ENCODE data around the gene PAPOLG. TPM values are rescaled to one million over a fixed set of nuclear protein-coding genes. Genes with fewer than 3 reads are reported as not detected.
"Not testable (repeated sequence)": the region's sequence is repeated elsewhere in the genome, so short reads cannot be mapped to it uniquely, and the experiment has no call there.

The PAPOLG gene
- total RNA-seq, 1 donor from 2014 or later = 2.9 TPM

GRCh38 chr2:60821587-60822302, 65.7 kb downstream of the PAPOLG start:
- ATAC-seq = no peak
- no peak for DNase-seq (ENCODE audit: low spot score)

DNA sequence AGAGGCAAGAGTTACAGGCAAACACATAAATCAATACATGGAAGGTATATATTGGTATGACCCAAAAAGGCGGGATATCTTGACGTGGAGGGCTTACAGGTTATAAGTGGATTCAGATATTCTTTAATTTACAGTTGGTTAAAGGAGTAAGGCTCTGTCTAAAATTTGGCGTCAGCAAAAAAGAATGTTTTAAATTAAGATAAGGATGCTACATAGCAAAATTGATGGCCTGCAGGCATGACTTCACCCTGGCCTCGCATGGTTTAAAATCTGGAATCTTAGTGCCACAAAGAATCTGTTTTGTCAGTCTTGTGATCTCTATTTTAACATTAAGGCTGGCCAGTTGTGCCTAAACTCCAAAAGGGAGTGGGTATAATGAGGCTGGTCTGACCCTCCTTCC, 66.9 kb downstream of the PAPOLG start:
- ATAC-seq = no peak
- DNase-seq (ENCODE audit: low spot score) = no peak

DNA sequence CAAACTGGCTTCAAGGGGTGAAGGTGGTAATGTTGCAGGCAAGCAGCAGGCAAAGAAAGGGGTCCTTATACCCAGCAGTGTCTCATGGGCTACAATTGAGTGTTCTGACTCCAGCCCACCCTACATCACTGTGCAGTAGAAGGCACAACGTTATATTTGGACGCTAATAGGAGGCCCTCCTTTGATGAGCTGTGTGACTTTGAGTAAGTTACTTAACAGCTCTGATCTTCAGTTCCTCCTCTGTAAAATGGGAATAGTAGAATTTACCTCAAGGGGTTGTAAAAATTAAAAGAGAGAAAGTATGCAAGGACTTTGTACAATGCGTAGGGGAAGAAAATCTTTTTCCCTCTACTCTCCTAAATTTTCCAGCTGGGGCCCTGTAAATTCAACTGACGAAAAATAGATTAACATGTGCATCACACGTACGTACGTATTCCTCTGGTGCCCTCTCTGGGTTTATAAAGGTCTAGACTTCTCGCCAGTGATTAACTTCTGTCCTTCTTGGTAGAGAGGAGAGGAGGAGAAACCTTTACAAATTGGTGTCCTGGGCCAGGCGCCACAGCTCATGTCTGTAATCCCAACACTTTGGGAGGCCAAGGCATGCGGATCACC, 67.7 kb downstream of the PAPOLG start:
- ATAC-seq = no peak

GRCh38 chr2:60825666-60826065, 69.6 kb downstream of the PAPOLG start:
- ATAC-seq = no peak

More for the DNA sequence above, 67.7 kb downstream of the PAPOLG start:
- no peak for DNase-seq (ENCODE audit: low spot score)

DNA sequence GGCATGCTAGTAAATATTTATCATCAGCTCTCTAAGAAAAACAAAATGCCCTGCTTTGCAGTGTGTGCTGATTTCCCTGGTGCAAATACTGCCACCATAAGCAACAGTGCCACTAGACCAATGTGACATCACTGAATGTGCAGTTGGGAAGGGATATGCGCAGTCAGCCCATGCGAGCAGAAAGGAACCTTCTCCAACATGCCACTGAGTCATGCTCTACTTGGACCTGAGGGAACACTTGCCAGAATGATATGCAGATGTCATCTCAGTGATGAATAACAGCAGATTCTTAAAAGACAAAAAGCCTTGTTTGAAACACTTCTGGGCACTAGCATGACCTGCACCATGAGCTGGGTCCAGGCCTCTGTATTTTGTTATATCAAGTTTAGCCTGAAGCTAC, 70.0 kb downstream of the PAPOLG start:
- no peak for ATAC-seq

More at GRCh38 chr2:60825666-60826065, 69.6 kb downstream of the PAPOLG start:
- DNase-seq (ENCODE audit: low spot score) = no peak

DNA sequence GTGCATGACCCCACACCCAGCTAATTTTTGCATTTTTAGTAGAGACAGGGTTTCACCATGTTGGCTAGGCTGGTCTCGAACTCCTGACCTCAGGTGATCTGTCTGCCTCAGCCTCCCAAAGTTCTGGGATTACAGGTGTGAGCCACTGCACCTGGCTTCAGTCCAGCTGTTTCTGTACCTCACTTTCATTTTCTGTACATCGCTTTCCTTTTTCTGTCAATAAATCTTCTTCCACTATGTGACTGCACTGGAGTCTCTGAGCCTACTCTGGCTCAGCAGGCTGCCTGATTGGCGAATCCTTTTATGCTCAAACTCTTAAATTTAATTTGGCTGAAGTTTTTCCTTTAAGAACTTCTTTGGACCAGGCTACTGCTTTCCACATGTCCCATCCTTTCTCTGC, 70.8 kb downstream of the PAPOLG start:
- not testable (repeated sequence) for ATAC-seq

More for the DNA sequence above, 70.0 kb downstream of the PAPOLG start:
- DNase-seq (ENCODE audit: low spot score) = no peak

DNA sequence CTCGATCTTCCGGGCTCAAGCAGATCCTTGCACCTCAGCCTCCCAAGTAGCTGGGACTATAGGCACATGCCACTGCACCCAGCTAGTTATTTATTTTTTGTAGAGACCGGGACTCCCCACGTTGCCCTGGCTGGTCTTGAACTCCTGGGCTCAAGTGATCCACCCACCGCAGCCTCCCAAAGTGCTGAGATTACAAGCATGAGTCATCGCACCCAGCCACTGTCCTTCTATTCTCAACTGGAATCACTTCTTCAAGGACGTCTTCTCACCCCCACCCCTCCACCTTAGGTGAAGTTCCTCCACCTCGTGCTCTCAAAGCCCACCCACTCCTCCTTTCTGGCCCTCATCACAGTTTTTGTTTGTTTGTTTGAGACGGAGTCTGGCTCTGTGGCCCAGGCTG, 71.3 kb downstream of the PAPOLG start:
- ATAC-seq = no peak
- DNase-seq (ENCODE audit: low spot score) = no peak

More for the DNA sequence above, 70.8 kb downstream of the PAPOLG start:
- DNase-seq (ENCODE audit: low spot score) = not testable (repeated sequence)

DNA sequence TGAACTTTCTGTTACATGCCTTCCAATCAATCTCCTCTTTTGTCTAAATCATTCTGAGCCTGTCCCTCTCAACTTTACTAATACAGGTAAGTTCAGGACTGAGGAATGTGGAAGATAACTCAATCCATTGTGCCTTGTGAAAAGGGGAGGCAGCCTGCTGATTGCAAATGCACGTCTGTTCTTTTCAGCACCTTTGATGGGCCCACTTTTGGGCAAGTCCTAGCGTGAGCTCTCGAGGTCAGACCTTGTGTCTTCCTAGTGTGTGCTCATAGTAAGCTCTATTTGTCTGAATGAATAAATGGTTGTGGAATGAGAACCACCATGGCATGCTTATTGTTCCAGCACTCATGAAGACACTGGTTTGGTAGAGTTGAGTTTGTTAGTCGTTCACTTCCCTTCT, 74.9 kb downstream of the PAPOLG start:
- ATAC-seq (no peak), DNase-seq (ENCODE audit: low spot score) (no peak)

GRCh38 chr2:60831921-60832320, 75.9 kb downstream of the PAPOLG start:
- ATAC-seq = no peak
- DNase-seq (ENCODE audit: low spot score) = no peak

DNA sequence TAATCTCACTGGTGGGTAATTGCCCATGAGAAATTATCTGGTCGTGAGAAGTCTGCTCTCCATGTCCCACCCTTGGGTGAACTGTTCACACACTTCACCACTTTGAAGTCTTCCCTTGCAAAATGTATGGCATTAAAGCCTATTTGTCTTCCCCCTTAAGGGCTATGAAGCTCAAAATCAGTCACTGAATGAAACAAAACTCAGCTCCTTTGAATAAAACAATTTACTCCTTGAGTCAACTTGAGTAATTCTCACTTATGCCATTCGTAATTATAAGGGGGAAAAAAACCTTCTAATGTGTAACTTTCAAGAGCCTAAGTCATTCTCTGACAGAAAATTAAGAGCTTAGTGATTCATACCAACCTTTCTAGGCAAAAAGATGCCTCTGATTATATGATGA, 76.6 kb downstream of the PAPOLG start:
- no peak for ATAC-seq
- DNase-seq (ENCODE audit: low spot score) = no peak

- DNase-seq (ENCODE audit: low spot score) = no peak
- no peak for ATAC-seq
Observed at GRCh38 chr2:60834270-60834717, 78.2 kb downstream of the PAPOLG start.

DNA sequence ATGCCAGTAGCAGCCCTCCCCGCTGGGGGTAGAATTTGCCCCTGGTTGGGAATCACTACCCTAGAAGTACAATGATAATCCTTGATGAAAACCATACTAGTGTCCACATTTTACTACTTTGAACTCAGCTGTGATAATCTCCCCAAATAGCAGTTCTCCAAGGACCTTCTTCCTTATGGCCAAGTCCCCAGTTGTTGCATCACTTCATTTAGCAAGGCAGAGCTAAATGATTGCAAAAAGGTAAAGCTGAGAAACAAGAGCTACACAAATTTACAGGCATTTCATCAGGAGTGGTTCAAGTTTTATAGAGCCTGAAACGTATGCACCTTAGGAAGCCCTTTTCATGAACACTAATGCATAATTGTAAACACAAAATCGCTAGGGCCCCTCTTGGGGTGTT, 80.4 kb downstream of the PAPOLG start:
- DNase-seq (ENCODE audit: low spot score) (no peak), ATAC-seq (no peak)

DNA sequence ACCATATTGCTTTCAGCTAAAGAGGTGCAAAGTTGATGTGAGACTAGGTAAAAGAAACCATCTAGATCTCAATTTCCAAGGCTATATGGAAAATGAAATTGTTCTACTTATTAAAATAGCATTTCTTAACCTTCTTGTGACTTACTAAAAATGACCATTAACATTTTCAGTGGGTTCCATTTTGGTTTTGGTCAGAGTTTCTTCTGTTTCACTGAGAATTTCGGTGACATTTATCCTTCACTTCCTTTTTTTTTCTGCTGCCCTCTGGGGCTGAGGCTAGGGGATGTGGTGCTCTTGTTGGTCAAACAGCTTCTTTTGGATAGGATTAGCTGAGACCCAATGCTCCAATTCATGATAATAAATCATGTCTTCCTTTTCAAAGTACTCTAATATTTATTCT, 81.1 kb downstream of the PAPOLG start:
- ATAC-seq (no peak), DNase-seq (ENCODE audit: low spot score) (no peak)

DNA sequence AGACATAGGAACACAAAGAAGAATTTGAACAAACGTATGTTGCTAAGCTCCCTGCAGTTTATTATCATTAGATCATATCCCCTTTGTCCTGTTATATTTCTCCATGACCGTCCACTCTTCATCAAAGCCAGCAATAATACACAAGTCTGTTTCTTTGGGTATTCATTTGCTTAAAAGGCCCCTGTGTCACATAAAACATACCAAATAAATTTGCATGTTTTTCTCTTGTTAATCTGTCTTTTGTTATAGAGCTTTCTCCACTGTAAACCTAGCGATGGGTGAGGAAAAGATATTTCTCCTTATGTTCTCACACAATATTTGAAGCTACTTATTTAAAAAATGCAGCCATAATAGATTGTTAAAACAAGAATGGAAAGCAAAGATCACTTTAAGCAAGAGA, 82.4 kb downstream of the PAPOLG start:
- DNase-seq (ENCODE audit: low spot score) (no peak), ATAC-seq (no peak)

DNA sequence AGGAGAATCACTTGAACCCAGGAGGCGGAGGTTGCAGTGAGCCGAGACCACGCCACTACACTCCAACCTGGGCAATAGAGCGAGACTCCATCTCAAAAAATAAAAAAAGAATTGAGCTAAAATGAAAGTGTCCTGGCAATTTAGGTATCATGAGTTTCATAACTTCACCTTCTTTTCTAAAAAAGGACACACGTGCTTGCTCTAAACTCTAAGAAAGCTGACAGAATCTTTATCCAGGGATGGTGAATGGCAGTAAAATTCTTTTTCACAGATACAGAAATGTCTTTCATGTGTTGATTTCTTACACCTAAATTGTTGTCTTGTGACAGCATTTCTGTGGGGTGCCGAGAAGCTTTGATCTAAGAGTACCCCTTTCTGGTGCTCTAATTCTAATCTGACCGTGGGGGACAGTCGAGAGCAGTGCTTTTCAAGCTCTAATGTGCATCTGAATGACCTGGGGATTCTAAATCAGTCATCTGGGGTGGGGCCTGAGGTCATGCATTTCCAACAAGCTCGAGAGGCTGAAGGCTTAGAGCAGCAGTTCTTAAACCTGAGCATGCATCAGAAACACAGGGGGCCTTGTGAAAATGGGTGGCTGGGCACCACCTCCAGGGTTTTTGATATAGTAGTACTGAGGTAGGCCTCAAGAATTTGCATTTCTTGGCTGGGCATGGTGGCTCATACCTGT, 83.2 kb downstream of the PAPOLG start:
- no peak for DNase-seq (ENCODE audit: low spot score)
- no peak for ATAC-seq

- ATAC-seq (no peak), DNase-seq (ENCODE audit: low spot score) (no peak)
Observed at GRCh38 chr2:60840880-60841279, 84.8 kb downstream of the PAPOLG start.

DNA sequence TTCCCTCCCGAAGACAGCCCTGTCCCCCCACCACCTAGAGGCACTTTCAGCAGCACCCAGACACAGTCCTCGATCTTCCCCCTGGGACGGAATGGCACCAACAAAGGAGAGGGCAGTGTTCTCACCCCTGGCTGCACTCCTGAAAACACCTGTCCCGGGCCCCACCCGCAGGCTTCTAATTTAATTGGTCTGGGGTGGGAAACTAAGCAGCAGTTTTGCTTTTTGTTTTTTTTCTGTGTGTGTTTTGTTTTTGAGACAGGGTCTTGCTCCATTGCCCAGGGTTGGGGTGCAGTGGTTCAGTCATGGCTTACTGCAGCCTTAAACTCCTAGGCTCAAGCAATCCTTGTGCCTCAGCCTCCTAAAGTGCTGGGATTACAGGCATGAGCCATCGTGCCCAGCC, 86.9 kb downstream of the PAPOLG start:
- ATAC-seq = no peak
- DNase-seq (ENCODE audit: low spot score) = no peak

DNA sequence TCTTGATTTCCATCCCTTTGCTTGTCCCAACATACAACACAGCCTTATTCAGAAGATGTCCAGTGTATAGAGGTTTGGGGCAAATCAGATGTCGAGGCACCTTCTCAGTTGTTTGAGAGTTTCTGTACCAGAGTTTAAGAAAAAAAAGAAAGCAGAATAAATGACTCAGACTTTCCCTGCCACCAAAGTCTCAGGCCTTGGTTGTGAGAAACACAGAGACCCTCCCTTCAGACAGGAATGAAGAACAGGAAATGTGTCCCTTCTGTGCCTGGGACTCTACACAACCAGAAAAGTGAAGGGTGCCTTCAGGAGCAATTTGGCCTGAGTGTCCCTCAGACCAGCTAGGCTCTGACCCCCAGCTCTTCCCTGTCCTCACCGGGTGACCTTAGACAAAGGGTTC, 88.0 kb downstream of the PAPOLG start:
- ATAC-seq (no peak), DNase-seq (ENCODE audit: low spot score) (no peak)

GRCh38 chr2:60847854-60848253, 91.8 kb downstream of the PAPOLG start:
- no peak for DNase-seq (ENCODE audit: low spot score)
- ATAC-seq = no peak

All from left lobe of liver (tissue), 2 donors.